ENCODE data around the gene ILRUN. TPM values are rescaled to one million over a fixed set of nuclear protein-coding genes. Genes with fewer than 3 reads are reported as not detected.
"Not testable (repeated sequence)": the region's sequence is repeated elsewhere in the genome, so short reads cannot be mapped to it uniquely, and the experiment has no call there.

ILRUN gene
- polyA plus RNA-seq, 1 of the 3 experiments (the other 2 are of a cell fraction): 19.5 TPM

DNA sequence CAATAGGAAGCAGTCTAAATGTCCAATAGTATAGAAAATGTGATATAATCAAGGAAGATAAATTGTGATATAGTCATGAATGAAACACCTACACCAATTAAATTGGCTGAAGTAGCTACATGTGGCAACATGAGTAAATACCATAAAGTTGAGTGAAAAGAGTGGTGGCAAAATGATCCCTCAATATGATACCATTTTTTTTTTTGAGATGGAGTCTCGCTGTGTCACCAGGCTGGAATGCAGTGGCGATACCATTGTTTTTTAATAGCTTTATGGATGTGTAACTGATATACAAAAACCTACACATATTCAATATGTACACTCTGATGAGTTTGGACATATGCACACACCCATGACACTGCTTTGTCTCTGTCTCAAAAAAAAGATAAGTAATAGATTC lies 20.9 kb upstream of the ILRUN start (continued):
- TF ChIP-seq, protein P1, sequence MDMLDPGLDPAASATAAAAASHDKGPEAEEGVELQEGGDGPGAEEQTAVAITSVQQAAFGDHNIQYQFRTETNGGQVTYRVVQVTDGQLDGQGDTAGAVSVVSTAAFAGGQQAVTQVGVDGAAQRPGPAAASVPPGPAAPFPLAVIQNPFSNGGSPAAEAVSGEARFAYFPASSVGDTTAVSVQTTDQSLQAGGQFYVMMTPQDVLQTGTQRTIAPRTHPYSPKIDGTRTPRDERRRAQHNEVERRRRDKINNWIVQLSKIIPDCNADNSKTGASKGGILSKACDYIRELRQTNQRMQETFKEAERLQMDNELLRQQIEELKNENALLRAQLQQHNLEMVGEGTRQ (IDR thresholded peaks at IDR 0.05; ENCODE audit: borderline replicate concordance, low read depth, low read length): no peak
- TF ChIP-seq, protein P2, sequence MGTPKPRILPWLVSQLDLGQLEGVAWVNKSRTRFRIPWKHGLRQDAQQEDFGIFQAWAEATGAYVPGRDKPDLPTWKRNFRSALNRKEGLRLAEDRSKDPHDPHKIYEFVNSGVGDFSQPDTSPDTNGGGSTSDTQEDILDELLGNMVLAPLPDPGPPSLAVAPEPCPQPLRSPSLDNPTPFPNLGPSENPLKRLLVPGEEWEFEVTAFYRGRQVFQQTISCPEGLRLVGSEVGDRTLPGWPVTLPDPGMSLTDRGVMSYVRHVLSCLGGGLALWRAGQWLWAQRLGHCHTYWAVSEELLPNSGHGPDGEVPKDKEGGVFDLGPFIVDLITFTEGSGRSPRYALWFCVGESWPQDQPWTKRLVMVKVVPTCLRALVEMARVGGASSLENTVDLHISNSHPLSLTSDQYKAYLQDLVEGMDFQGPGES (IDR thresholded peaks at IDR 0.05; ENCODE audit: low read depth, low read length): no peak

DNA sequence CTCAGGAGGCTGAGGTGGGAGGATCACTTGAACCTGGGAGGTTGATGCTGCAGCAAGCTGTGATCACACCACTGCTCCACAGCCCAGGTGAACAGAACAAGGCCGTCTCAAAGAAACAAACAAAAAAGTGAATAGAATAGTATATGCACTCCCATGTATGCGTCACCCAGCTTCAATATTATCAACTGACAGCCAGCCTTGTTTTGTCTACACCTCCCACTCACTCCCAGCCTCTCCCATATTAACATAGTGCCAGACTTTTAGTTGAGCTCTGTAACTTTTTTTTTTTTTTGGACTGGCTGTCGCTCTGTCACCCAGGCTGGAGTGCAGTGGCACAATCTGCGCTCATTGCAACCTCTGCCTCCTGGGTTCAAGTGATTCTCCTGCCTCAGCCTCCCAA lies 18.1 kb upstream of the ILRUN start:
- ChIA-PET POLR2A (no interaction called here), CTCF (no interaction called here)
- no peak overlapping the region for H2AFZ ChIP-seq (ENCODE audit: low read depth)
- no peak overlapping the region for H3K27ac ChIP-seq (ENCODE audit: low read depth in 2 of 2, low read length in 1 of 2)
- no peak overlapping the region for H3K4me3 ChIP-seq (ENCODE audit: low read depth in 2 of 2, low read length in 1 of 2)
- H3K4me1 ChIP-seq (ENCODE audit: control insufficient read depth in 1 of 2, insufficient read depth in 2 of 2, low read depth in 1 of 2, low read length in 1 of 2): no peaks in the 10 kb centered on the region; a peak in 1 of 4 replicates
- no peaks in the 10 kb centered on the region for H3F3A ChIP-seq (replicated peaks; ENCODE audit: insufficient read depth)
- TF ChIP-seq, protein P1 (IDR thresholded peaks at IDR 0.05; ENCODE audit: borderline replicate concordance, low read depth, low read length): no peak
- TF ChIP-seq MEF2A (IDR thresholded peaks at IDR 0.05; ENCODE audit: borderline replicate concordance, low read depth) (no peak), RAD21 (IDR thresholded peaks at IDR 0.05; ENCODE audit: low read length) (no peak), EZH2phosphoT487 (IDR thresholded peaks at IDR 0.05; ENCODE audit: borderline replicate concordance, low read depth) (no peak), FOSL2 (IDR thresholded peaks at IDR 0.05; ENCODE audit: borderline replicate concordance, low read depth) (no peak), TEAD4 (IDR thresholded peaks at IDR 0.05; ENCODE audit: borderline replicate concordance, insufficient read depth) (no peak)
- TF ChIP-seq, protein P2 (IDR thresholded peaks at IDR 0.05; ENCODE audit: low read depth, low read length): no peak
- TF ChIP-seq, protein P3, sequence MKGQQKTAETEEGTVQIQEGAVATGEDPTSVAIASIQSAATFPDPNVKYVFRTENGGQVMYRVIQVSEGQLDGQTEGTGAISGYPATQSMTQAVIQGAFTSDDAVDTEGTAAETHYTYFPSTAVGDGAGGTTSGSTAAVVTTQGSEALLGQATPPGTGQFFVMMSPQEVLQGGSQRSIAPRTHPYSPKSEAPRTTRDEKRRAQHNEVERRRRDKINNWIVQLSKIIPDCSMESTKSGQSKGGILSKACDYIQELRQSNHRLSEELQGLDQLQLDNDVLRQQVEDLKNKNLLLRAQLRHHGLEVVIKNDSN (IDR thresholded peaks at IDR 0.05; ENCODE audit: borderline replicate concordance, low read depth): no peak
- TF ChIP-seq, protein P4, sequence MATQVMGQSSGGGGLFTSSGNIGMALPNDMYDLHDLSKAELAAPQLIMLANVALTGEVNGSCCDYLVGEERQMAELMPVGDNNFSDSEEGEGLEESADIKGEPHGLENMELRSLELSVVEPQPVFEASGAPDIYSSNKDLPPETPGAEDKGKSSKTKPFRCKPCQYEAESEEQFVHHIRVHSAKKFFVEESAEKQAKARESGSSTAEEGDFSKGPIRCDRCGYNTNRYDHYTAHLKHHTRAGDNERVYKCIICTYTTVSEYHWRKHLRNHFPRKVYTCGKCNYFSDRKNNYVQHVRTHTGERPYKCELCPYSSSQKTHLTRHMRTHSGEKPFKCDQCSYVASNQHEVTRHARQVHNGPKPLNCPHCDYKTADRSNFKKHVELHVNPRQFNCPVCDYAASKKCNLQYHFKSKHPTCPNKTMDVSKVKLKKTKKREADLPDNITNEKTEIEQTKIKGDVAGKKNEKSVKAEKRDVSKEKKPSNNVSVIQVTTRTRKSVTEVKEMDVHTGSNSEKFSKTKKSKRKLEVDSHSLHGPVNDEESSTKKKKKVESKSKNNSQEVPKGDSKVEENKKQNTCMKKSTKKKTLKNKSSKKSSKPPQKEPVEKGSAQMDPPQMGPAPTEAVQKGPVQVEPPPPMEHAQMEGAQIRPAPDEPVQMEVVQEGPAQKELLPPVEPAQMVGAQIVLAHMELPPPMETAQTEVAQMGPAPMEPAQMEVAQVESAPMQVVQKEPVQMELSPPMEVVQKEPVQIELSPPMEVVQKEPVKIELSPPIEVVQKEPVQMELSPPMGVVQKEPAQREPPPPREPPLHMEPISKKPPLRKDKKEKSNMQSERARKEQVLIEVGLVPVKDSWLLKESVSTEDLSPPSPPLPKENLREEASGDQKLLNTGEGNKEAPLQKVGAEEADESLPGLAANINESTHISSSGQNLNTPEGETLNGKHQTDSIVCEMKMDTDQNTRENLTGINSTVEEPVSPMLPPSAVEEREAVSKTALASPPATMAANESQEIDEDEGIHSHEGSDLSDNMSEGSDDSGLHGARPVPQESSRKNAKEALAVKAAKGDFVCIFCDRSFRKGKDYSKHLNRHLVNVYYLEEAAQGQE (IDR thresholded peaks at IDR 0.05; ENCODE audit: low read depth, low read length): no peak
- H4K20me1 ChIP-seq (ENCODE audit: insufficient read depth): no peaks in the 10 kb centered on the region
- no peaks in the 10 kb centered on the region for H3K79me2 ChIP-seq (ENCODE audit: insufficient read depth)
- DNase-seq: no peak
- H3K9ac ChIP-seq: no peak overlapping the region
- H3K4me2 ChIP-seq: no peak overlapping the region
- H3K36me3 ChIP-seq (replicated peaks in 1 of 2; ENCODE audit: control insufficient read depth in 1 of 2, insufficient read depth in 2 of 2, low read length in 1 of 2): no peaks in the 10 kb centered on the region
- H3K27me3 ChIP-seq (ENCODE audit: insufficient read depth): no peaks in the 10 kb centered on the region
- no peaks in the 10 kb centered on the region for H3K9me3 ChIP-seq
- no peaks in the 10 kb centered on the region for H3K9me2 ChIP-seq
- WGBS (ENCODE audit: low lambda C conversion rate): 94% methylated on average over 4 of the region's 4 CpGs

DNA sequence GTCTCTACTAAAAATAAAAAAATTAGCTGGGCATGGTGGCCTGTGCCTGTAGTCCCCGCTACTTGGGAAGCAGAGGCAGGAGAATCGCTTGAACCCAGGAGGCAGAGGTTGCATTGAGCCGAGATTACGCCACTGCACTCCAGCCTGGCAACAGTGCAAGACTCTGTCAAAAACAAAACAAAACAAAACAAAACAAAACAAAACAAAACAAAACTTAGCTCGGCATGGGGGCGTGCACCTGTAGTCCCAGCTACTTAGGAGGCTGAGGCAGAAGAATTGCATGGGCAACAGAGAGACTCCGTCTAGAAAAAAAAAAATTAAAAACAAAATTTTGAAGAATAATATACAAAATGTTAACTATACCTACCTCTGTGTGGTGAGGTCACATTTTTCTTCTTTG lies 16.3 kb upstream of the ILRUN start:
- H2AFZ ChIP-seq (ENCODE audit: low read depth); POLR2A ChIA-PET; H3K27me3 ChIP-seq (ENCODE audit: insufficient read depth); H3F3A ChIP-seq (replicated peaks; ENCODE audit: insufficient read depth); H3K4me3 ChIP-seq (ENCODE audit: low read depth in 2 of 2, low read length in 1 of 2); H3K9me3 ChIP-seq; CTCF ChIA-PET; H3K4me2 ChIP-seq; H3K27ac ChIP-seq (ENCODE audit: low read depth in 2 of 2, low read length in 1 of 2); H4K20me1 ChIP-seq (ENCODE audit: insufficient read depth); H3K79me2 ChIP-seq (ENCODE audit: insufficient read depth); DNase-seq; H3K36me3 ChIP-seq (replicated peaks in 1 of 2; ENCODE audit: control insufficient read depth in 1 of 2, insufficient read depth in 2 of 2, low read length in 1 of 2); H3K9ac ChIP-seq; H3K4me1 ChIP-seq (ENCODE audit: control insufficient read depth in 1 of 2, insufficient read depth in 2 of 2, low read depth in 1 of 2, low read length in 1 of 2); H3K9me2 ChIP-seq: not testable (repeated sequence)
- WGBS (ENCODE audit: low lambda C conversion rate): 85% methylated on average over 7 of the region's 7 CpGs
